SKM-1 treated with dmso at 0.1 percent for 144 hours (cell line): ENCODE results near the gene PRKCA.

Source experiments
- DNase-seq: peaks from one replicate; lab custom pipeline; 2025; ENCODE audit not compliant: unreplicated experiment; lab: John Stamatoyannopoulos, UW

Gene PRKCA

GRCh38 chr17:66406701-66407644 is 104.6 kb downstream of the PRKCA start:
- no peak for DNase-seq

GRCh38 chr17:66407864-66408263 is 105.5 kb downstream of the PRKCA start:
- DNase-seq, result no peak

DNA sequence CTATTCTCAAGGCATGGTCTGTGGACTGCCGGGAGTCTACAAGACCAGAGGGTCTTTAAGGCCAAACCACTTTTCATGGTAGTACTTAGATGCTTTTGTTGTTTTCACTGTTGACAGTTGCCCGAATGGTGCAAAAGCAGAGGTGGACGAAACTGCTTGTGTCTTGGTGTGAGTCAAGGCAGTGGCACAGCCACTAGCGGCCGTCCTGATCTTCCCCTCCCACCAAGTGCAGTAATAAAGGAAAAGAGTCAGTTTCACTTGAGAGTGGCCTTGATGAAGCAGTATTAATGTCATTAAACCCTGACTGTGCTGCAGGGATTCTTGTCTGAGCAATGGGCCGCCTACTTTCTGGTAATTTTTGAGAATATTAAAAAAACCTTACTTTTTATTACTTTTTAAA is 109.1 kb downstream of the PRKCA start:
- no peak for DNase-seq

- no peak for DNase-seq
Measured at GRCh38 chr17:66412857-66413558, 110.6 kb downstream of the PRKCA start.

- no peak for DNase-seq
Measured at GRCh38 chr17:66413559-66414520, 111.4 kb downstream of the PRKCA start.

DNA sequence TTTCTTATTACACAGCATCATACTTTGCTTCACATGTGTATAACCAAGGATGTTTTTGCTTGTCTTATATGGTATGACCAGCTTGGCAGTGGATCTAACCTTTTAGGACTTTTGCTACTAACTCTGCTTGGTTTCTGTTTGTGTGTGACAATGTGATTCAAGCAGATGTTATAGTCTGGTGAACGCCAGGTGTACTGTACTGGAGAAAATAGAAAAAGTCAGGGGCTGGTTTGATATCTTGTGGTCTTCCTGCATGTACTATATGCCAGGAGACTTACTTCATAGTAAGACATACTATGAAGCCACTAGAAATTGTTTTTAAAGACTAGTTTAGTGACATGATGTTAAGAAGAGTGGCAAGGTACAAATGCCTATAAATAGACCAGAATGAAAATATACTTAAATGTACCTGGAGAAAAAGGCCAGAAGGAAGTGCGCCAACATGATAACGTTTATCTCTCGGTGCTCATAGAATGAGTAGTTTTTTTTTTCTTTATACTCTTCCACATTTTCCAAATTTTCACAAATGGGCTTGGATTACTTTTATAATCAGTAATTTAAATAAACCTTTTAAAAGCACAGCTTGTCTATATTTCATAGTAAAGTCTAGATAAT is 112.3 kb downstream of the PRKCA start:
- no peak for DNase-seq

DNA sequence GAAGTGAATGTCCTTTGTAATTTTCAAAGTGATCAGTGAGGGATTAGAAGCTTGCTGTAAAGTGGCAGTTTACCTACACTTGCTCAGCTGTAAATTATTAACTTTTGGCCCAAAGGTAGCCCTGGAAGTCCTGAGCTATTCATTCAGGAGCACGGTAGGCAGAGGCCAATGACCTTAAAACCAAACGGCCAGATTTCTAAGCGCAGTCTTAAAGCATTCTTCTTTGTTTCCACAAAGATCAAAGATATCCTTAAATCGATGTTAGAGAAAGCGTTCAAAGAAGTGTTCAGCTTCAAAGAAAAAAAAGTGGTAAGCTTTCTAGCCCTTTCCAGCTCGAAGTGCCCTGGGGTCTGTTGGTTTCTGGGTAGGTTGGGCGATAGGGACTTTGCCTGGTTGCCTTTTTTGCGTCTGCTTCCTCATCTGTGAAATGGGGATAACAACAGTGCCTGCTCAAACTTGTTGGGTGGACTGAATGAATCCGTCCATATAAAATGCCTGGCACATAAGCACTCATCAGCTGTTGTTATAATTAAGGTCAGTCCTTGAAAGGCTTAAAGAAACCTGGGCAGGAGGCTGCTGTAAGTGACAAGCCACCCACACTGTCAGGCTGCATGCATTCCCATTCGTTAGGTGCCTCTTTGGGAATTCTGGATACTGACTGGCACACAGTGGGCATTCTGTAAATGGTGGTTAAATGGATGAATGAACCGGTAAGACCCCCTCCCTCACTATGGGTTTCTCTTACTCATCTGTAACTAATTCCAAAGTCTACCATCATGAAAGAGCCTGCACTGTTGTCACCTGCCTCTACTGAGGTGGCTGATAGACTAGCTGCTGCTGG is 113.2 kb downstream of the PRKCA start:
- no peak for DNase-seq

DNA sequence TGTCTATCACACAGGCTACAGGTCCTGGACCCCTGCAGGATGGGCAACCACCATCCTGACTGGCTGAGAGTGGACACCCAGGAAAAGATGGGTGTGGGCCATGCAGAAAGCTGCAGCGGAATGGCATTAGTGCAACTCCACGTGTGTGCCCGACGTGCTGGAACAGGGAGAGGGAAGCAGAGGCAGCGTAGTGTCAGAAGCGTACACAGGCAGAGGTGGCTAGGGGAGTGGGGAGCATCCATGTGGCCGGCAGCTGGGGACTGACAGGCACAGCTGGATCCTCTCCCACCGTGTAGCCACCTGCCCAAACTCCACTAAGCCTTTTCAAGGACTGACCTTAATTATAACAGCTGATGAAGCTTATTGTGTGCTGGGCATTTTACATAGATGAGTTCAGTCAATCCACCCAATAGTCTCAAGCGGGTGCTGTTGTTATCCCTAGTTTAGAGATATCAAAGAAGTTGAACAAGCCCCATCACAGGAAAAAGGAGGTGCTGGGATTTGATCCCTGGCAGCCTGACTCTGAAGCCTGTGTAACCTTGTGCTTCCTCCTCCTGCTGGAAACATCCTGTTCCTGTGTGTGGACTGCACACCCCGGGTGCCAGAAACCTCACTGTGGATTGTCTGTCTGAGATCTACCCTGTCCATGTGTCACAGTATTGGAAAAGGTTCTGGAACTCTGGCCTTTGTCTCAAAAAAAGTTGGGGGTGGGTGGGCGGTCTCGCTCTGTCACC is 114.0 kb downstream of the PRKCA start:
- DNase-seq, result no peak

DNA sequence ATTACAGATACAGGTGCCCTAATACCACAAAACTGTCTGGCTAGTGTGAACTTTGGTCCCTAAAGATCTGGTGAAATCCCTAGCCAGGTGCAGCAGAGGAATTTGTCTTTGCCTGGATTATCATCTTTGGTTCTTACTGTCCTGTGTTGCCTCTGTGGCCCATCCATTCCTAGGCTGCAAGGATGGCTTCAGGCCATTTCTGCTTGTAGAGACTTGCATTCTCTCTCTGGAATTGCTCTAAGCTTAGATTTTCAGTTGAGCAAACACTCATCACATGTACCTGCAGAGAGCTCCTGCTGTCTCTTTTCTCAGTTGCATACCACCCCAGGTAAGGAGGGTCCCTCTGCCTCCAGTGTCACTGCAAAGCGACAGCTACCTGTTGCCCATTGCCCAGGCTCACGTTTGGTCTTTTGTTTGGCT is 114.9 kb downstream of the PRKCA start:
- no peak for DNase-seq

GRCh38 chr17:66420961-66421371 is 118.6 kb downstream of the PRKCA start:
- no peak for DNase-seq

- no peak for DNase-seq
Measured at GRCh38 chr17:66422186-66422585, 119.8 kb downstream of the PRKCA start.

- no peak for DNase-seq
Measured at GRCh38 chr17:66423056-66423955, 120.9 kb downstream of the PRKCA start.

DNA sequence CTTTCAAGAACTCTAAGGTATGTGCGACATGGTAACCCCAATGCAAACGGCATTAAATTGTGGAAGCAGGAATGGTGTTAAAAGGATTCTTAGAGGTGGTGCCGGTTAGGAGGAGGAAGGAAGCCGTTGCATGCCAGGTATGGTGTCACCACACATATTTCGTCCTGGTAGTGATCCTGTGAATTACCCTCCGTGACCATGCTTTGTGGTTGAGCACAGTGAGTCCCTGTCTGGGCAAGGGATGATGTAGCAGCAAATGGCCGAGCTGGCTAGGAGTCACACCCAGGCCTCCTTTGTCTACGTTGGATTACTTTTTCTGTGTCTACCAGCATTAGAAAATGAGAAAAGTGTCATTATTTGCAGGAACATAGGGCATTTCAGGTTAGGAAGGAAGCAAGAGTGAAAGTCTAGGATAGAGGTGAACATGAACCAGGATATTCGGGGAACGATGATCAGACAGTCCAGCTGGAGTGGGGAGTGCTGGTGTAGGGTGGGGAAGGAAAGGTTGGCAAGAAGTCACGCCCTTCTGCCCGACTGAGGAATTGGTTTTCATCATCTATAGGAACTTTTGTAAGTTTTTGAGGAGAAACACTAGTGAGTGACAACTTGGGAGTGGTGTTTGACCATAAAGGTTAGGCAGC is 123.5 kb downstream of the PRKCA start:
- DNase-seq, result no peak

DNA sequence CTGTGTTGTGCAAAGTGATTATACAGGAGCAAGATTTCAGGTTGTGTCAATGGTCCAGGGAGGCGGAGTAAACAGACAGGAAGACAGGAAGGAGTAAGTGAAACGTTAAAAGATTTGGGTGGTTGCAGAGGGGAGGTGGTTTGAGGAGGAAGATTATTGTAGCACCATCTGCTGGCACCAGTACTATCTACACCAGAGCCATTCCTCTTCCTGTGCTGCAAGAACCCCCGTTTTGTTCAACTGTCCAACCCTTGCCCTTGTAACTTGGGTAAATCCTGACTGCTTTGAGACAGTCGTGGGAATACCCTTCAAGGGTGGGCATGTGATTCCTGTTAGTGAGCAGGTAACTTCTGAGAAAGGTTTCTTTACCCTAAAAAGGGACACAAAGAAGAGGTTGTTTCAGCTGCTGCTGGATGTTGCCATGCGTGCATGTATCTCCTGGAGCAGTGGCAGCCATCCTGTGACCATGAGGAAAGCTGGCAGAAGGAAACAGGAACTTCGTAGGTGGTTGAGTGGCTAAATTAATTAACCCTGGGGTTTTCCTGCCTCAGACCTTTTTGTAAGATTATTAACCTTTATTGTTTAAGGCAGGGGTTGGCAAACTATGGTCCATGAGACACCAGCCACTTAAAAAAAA is 124.1 kb downstream of the PRKCA start:
- peak; percentile 13 for DNase-seq

DNA sequence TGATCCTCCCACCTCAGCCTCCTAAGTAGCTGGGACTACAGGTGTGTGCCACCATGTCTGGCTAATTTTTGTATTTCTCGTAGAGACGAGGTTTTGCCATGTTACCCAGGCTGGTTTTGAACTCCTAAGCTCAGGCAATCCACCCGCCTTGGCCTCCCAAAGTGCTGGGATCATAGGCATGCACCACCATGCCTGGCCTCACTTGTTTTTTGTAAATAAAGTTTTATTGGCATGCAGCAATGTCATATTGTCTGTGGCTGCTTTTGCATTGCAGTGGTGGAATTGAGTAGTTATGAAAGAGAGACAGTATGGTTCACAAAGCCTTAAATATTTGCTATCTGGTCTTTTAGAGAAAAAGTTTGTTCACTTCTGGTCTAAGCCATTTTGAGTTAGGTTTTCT is 124.7 kb downstream of the PRKCA start:
- no peak for DNase-seq

DNA sequence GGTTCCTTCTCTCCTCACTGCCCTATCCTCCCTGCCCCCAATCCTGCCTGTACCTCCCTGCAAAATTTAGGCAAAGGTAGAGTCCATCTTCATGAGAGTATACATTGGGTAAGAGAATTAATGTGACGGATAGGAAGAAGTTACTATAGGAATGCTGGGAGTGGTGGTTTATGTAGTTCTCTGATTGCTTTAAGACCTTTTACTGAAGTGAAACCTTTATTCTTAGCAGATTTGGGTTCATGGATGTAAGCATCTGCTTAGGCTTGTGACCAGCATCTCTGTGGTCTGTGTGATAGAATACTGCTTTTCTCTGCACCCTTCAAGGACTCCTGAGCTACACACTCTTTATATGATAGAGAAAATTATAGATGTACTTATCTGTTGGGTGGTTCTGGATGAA is 127.3 kb downstream of the PRKCA start:
- no peak for DNase-seq
